Stimulated activated naive CD4-positive, alpha-beta T cell treated with Interleukin-2 at 50 U/mL for 16 hours (primary cell): ENCODE data around the gene TYK2.
"Not testable (repeated sequence)": the region's sequence is repeated elsewhere in the genome, so short reads cannot be mapped to it uniquely, and the experiment has no call there.

Source experiments
- DNase-seq: peaks from one replicate; lab custom pipeline; 2025; lab: John Stamatoyannopoulos, UW

Gene TYK2

GRCh38 chr19:10380313-10381102, at the start of gene TYK2:
Gene TYK2 (minus strand): TSS chr19:10380572. CDS start chr19:10378406, 2,166 bp downstream.
- peak; percentile 96 for DNase-seq

DNA sequence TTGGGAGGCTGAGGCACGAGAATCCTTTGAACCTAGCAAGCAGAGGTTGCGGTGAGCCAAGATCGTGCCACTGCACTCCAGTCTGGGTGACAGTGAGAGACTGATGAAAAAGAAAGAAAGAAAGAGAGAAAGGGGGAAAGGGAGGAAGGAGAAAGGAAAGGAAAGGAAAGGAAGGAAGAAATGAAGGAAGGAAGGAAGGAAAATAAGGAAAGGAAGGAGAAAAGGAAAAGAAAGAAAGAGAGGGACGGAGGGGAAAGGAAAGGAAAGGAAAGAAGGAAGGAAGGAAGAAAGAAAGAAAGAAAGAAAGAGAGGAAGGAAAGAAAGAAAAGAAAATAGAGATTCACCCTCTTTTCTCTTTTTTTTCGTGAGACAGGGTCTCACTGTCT, 48.6 kb upstream of the TYK2 start:
- no peak for DNase-seq

GRCh38 chr19:10427169-10427568, 46.8 kb upstream of the TYK2 start:
- no peak for DNase-seq

DNA sequence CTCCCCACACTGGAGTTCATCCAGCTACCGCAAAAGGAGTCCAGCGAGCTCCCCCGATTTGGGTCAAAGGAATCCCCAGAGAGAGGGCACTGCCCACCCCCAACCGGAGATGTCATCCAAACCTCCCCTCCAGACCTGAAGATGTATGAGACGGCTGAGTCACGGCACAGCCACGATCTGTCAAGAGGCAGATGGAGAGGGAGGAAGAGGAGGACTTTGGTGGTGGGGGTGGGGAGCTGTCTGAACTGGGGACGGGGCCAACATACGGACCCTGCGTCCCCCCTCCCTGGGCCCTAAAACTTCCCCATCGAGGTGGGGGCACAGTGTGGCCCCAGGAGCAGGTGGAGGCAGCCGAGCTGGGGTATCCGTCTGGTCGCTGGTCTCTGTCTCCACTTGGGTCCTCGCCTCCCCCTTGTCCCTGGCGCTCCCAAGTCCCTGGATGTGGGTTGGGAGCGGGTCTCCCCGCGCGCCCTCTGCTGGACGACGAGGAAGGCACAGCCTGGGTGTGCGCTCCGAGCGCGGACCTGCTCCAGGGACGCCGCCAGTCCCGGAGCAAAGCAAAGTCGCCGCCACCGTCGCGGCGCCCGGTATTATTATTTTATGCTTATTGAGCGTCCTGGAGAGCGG, 43.8 kb upstream of the TYK2 start:
- peak; percentile 49 for DNase-seq

- DNase-seq, result no peak
Observed at GRCh38 chr19:10422846-10423245, 42.5 kb upstream of the TYK2 start.

DNA sequence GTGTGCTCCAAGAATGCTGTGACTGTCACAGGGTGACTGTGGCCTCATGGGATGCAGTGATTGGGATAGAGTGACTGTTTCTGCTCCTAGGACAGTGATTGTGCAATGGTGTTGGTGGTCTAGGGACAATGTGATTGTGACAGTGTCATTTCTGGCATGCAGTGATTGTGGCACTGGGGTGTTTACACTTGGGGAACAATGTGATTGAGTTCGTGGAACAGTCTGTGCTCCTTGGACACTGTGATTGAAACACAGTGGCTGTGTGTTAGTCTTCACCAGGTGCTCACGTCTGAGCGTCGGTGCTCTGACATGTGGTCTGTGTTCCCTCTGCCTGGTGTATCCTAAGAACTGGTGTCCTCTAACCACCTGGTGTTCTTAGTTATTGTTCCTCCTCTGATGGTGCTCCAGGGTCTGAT, 41.7 kb upstream of the TYK2 start:
- no peak for DNase-seq

DNA sequence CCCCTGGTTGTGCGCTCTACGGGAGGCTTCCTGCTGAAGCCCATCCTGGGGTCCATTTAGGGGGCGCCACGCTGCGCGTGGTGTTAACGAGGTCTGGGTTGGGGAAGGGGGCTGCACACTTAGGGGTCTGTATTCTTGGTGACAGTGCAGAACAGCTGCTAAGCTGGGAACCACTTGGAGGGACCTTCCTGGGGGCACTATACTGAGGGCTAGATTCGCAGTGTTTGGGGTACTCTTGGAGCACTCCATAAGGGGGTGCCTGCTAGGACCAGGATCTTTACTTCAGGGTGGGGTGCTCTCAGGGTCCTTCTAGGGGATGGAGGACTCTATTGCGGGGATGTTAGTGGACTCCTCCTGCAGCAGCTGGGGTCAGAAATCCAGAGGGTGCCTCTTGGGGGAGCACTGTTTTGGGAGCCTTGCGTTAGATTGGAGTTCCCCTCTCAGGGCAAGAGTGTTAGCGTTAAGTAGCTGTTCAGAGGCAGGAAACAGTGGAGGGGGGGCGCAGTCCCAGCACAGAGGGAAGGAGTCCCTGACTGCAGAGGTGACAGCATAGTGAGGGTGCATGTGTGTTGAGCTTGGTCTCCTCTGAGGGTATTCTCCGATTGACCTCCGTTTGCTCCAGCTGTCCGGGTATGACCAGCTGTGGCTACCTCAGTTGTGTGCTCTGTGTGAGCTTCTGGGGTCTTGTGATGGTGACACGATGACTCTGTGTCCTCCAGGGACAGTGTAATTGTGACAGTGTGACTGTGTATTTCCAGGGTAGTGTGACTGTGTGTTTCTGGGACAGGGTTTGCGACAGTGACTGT, 41.1 kb upstream of the TYK2 start:
- DNase-seq, result no peak

DNA sequence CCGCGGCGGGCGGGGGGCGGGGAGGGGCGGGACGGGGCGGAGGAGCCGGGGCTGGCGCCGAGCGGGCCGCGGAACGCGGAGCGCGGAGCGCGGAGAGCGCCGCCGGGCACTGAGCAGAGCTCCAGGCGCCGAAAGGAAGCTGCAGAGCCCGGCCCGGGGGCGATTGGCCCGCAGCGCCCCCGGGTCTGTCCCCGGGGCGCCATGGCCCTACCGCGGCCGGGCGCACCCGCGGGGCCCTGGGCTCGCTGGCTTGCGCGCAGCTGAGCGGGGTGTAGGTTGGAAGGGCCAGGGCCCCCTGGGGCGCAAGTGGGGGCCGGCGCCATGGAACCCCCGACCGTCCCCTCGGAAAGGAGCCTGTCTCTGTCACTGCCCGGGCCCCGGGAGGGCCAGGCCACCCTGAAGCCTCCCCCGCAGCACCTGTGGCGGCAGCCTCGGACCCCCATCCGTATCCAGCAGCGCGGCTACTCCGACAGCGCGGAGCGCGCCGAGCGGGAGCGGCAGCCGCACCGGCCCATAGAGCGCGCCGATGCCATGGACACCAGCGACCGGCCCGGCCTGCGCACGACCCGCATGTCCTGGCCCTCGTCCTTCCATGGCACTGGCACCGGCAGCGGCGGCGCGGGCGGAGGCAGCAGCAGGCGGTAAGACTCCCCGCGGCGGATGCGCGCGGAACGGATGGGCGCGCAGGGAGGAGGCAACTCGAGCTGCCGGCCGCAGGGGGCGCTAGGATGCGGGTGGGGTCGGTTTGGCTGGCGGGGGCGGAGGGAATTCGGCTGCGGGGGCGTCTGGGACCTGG, 40.3 kb upstream of the TYK2 start, which contains the start of gene PDE4A:
Gene PDE4A, plus strand, starts transcription at position 95 of the 796 bp plus-strand sequence. Its CDS starts 227 bp downstream, at position 322.
- DNase-seq, result peak; percentile 39

DNA sequence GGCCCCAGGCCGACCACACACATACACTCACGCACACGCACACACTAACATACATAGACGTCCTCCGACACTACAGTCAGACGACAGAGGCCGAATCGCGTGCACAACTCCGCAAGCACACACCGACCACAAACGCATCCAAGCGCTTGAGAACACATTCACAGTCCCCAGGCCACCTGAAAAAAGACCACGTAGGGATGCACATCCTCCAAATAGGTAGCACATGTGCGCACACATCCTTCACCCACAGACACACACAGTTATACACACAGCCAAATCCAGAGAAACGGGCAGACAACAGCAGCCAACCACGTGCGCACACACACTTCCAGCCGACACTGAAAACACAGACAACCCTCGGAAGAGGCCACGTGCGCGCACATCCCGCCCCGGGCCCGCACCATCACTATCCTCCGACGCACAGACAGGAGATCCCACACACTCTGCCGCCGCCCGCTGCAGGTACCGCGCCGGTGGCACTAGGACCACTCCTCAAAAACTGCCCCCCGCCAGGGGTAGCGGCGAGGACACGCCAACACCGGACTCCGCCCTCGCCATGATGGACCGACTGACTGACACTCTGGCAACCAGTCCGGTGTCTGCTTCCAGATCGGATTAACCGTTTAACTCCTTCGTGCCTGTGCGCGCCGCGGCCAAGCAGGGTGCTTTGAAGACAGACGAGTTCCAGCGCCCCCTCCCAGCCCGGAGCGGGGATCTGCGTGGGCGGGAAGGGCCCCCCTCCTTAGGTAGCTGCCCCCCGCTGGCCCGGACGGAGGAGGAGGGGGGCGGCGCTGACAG, 39.5 kb upstream of the TYK2 start:
- peak; percentile 54 for DNase-seq

GRCh38 chr19:10419200-10419645, 38.9 kb upstream of the TYK2 start:
- no peak for DNase-seq

GRCh38 chr19:10418485-10419199, 38.3 kb upstream of the TYK2 start:
- no peak for DNase-seq

DNA sequence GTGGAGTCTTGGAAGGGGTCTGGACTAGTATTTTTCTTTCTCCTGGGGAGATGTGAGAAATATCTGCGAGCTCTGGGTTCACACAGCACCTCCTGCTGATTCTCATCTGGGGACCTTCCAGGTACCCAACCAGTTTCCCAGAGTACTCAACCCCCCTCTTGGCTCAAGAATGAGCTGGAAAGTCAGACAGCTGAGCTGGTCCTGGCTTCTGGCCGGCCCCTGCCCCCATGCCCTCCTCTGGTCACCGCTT, 37.8 kb upstream of the TYK2 start:
- no peak for DNase-seq

GRCh38 chr19:10417541-10418234, 37.3 kb upstream of the TYK2 start:
- no peak for DNase-seq

GRCh38 chr19:10416380-10417257, 36.2 kb upstream of the TYK2 start:
- peak; percentile 90 for DNase-seq

- no peak for DNase-seq
Observed at GRCh38 chr19:10416083-10416379, 35.7 kb upstream of the TYK2 start.

DNA sequence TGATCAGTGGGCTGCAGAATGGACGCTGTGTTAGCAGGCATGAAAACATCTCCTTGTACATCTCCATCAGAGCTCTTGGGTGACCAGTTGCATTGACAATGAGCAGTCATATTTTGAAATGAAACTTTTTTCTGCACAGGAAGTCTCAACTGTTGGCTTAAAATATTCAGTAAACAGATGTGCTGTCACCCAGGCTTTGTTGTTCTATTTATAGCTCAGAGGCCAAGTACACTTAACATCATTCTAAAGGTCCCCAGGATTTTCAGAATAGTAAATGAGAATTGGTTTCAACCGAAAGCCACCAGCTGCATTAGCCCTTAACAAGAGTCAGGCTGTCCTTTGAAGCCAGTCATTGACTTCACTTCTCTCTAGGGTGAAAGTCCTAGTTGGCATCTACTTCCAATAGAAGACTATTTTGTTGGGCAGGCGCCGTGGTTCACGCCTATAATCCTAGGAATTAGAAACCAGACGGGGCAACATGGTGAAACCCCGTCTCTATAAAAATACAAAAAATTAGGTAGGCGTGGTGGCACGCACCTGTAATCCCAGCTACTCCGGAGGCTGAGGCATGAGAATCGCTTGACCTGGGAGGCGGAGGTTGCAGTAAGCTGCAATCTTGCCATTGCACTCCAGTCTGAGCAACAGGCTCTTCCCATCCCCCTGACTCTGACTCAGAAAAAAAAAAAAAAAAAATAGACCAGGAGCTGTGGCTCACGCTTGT, 32.0 kb upstream of the TYK2 start:
- no peak for DNase-seq

GRCh38 chr19:10411224-10411623, 30.9 kb upstream of the TYK2 start:
- DNase-seq, result not testable (repeated sequence)

- DNase-seq, result peak; percentile 68
Observed at GRCh38 chr19:10408511-10409283, 28.3 kb upstream of the TYK2 start.
